HG03521 (cell line): ENCODE results near the gene GNAL.
A peak's percentile ranks its signal among the peaks of the same experiment; 100 is the strongest.

Source experiments
- ATAC-seq: cut with Tn5 transposase; IDR thresholded peaks from one replicate; pipeline ENCODE4 v1.9.1; 2021; ENCODE audit warnings: mild to moderate bottlenecking, moderate library complexity; ENCODE audit not compliant: unreplicated experiment

GNAL gene

GRCh38 chr18:11719050-11719449 is 30.0 kb downstream of the GNAL start:
- no peak for ATAC-seq

DNA sequence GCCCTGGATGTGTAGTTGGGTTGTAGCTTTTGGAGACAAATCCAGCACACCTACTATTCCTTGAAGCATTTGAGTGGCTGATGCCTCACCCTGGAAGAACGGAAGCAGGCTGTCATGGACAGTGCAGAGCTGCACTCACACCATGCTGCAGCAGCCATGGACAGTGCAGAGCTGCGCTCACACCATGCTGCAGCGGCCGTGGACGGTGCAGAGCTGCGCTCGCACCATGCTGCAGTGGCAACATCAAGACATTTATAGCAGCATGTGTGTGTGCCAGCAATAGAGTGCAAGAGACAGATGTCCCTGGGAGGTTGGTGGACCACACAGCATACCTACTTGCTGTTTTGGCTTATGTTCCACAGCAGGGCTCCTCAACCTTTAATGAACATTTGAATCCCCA is 30.6 kb downstream of the GNAL start:
- no peak for ATAC-seq

- no peak for ATAC-seq
Measured at GRCh38 chr18:11721720-11722119, 32.7 kb downstream of the GNAL start.

DNA sequence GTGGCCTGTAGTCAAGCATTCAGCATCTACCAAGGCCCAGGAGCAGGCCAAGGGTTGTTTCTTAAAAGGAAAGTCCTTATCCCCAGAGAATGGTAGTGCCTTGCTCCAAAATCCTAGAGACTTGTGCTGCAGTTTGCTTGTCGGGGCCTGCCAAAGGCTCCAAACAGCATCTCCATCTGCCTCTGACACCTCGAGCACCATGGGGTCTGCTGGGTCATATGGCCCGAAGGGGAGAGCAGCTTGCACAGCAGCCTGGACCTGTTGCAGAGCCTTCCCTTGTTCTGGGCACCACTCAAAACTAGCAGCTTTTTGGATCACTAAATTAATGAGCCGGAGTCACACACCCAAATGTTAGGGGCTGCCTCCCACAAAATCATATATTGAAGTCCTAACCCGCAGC is 35.7 kb downstream of the GNAL start:
- no peak for ATAC-seq

DNA sequence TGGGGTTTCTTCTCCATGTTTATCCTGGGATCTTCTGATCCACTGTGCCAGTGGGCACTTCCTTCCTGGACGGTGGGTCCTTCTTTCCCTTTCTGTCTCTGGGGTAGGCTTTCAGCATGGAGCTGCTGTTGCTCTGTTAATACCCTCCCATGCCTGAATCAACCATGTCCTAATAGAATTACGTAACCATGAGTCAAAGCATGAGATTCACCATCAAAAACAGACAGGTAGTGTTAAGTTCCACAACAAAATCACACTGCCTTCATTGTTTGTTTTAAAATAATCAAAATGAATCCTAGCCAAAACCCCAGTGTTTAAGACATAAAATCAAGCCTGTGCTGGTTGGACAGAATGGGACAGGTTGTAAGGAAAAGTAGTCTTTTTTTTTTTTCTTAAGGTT is 37.5 kb downstream of the GNAL start:
- ATAC-seq = no peak

DNA sequence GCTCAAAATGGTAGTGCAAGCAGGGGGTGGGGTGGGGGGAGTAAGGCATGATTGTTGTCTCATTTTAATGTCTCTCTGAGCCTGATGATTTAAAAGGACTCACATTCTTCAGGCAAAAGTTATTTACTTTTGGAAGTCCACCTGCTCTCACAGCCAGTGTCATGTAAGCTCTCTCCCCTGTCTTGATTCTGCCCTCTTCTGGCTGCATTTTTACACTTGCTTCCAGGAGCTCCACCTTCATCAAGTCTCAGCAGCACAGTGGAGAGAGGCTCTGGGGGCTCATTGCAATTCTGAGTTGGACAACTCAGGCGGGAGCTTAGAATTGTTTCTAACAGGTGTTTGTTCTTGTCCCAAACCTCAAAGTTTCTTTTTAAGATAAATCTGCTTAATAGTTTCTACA is 39.2 kb downstream of the GNAL start:
- ATAC-seq = no peak

GRCh38 chr18:11729556-11729955 is 40.5 kb downstream of the GNAL start:
- no peak for ATAC-seq

DNA sequence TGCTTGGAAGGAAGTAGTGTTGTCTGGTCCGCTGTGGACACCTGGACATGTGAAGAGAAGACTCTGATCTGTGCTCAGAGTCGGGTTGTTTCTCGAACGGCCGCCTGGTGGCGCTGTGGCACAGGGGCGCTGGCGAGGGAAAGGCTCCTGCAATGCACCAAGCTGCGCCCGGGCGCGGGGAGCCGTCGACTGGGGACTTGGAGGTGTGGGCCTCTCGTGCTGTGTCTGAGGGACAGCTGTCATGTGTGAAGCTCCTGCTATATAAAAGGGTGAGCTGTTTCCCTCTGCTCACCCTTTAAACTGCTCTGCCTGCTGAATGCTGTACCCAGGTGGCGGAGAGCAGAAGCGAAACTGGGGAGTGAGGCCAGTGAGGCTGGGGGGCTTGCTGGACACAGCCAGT is 44.0 kb downstream of the GNAL start:
- ATAC-seq = peak; percentile 77

DNA sequence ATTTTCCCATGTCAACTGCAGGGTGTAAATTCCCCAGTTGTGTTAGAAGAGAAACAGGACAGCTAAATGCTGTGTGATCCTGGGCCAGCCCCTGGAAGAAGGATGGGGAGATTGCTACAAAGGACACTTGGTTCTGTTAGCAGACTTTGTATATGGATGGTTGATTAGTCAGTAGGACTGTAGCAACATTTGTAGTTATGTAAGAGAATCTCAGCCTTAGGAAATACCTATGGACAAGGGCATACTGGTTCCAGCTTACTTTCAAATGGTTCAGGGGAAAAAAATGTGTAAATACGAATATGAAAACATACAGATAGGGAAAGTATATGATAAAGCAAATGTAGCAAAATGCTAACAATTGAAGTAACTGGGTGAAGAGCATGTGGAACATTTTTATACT is 47.6 kb downstream of the GNAL start:
- ATAC-seq = no peak

DNA sequence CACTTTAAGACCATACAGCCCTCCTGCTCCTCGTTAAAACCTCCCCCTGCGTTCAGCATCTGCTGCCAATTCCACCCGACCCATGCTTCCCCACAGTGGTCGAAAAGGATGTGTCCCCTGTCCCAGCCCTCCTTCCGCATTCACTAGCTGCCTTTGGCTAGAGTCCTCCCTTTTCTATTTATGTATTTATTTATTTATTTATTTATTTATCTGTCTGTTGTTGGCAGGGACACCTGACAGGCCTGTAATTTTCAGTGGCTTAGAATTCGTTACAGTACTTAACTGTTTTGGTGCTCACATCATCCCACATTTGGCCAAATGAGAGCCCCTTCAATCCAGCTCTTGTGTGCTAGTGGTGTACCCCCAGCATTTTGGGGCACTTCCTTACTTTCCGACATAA is 50.8 kb downstream of the GNAL start:
- no peak for ATAC-seq

DNA sequence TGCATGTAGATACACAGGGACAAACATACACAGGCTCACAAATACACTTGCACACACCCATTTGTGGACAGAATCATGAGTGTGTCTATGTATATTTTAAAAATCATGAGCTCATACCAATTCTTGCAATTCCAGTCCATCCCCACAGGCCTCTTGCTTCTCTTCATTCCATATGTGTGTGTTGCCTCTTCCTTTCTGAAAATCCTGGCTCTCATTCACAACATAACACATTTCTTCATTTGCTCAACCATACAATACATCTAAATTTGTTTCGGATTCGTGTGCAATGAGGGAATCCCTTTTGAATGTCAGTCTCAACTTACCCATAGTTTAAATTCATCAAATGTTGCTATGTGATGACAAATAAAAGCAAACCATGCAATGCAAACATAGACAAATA is 51.4 kb downstream of the GNAL start:
- no peak for ATAC-seq

DNA sequence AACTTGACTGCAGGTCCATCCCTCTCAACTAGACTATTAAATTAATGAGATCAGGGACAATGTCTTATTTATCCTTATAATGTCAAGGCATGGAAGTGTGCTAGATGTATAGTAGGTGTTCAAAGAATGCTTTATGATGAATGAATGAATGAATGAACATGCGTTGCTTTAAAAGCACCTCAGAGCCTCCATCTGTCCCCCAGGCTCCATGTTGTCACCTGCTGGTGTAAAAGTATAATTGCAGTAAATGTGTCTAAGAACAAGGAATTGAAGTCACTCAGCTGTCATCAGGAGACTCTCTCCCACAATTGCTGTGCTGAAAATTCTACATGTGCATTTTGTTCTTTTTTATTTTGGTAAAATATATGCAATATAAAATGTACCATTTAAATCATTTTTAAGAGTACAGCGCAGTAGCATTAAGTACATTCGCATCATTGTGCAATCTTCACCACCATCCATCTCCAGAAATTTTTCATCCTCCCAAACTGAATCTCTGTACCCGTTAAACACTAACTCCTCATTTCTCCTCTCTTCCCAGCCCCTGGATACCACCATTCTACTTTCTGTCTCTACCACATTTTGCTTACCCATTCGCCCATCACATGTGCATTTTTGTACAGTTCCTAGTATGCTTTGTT is 52.6 kb downstream of the GNAL start:
- no peak for ATAC-seq

- no peak for ATAC-seq
Measured at GRCh38 chr18:11745521-11745920, 56.5 kb downstream of the GNAL start.

- no peak for ATAC-seq
Measured at GRCh38 chr18:11747286-11747685, 58.2 kb downstream of the GNAL start.

DNA sequence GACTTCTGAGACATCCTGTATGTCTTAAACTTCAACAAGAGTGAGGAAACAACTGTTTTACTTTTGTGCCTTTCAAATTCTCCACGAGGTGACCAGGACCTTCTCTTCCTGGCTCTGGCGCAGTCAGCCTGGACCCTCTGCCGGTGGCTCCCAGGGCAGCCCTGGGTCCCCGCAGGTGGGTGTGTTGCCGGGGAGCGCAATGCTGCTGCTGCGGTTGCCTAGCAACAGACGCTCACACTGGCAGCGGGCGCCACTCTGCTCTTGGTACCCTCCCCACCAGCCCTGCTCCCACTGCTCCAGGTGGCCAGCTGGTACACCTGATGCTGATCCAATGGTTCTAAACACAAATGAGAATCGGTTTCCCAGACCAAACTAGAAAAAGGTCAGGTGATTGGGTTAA is 58.7 kb downstream of the GNAL start:
- no peak for ATAC-seq

DNA sequence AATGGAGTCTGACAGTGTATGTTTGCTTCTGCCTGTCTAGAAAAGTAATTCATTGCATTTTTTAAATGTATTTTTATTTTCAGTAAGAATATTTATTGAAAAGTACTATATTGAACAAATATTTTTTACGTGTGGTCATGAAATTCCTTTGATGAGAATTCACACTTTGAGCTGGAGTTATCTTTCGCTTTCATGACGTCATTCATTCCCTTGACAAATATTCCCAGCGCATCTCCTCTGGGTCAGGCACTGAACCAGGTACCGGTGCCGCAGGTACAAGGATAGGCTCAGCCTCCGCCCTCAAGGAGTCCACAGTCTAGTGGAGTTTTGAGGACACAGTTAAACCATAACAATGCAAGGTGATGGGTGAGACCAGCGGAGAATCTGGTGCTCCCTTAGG is 60.2 kb downstream of the GNAL start:
- ATAC-seq = no peak

DNA sequence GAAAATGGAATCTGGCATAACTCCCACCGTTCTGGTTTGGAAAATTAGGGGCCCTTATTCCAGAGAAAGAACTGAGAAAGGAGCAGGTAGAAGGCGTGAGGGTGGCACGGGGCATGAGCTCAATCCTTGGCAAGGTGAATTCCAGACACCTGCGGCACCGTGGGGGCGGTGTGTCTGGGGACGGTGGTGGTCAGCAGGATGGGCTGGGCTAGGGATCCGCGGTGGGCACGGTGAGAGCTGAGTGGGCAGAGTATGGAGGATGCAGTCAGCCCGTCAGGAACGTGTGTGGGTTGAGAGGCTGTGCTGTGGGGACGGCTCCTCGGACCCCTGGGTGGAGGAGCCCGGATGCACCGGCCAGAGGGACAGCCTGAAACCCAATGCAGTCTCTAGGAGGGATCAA is 61.1 kb downstream of the GNAL start:
- ATAC-seq = no peak

GRCh38 chr18:11750581-11751310 is 61.7 kb downstream of the GNAL start:
- no peak for ATAC-seq

DNA sequence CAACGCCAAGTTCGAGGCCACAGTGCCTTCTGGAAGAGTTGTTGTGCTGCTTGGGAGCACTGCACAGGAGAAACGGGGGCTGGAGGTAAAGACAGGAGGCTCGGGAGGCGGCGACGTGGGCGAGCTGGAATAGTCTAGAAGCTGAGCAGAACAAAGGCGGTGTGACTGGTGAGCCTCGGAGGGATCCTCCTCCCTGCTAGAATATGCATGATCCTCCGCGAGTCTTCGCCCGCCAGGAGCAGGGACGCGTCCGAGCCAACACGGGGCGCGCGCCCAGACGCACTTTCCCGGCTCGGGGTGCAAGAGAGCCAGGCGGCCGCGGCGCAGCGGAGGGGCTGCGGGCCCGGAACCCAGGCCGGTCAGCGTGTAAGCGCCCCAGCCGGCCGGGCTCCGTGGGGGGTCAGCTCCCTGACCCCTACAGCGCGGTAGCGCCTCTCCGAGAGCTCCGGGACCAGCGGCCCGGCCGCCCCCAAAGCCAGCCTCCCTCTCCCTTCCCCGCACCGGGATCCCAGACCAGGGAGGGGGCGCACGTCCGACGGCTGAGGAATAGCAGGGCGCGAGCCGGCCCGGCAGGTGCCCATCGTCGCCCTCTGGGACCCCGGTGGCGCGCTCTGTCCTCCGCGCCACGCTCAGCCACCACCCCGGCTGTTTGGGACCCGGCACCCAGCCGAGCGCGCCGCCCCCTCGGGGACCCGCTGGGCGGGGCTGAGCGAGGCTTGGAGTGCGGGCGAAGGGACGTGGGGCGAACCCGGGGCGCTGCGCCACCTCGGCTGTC is 62.5 kb downstream of the GNAL start:
- no peak for ATAC-seq

- no peak for ATAC-seq
Measured at GRCh38 chr18:11752116-11752911, 63.2 kb downstream of the GNAL start.

DNA sequence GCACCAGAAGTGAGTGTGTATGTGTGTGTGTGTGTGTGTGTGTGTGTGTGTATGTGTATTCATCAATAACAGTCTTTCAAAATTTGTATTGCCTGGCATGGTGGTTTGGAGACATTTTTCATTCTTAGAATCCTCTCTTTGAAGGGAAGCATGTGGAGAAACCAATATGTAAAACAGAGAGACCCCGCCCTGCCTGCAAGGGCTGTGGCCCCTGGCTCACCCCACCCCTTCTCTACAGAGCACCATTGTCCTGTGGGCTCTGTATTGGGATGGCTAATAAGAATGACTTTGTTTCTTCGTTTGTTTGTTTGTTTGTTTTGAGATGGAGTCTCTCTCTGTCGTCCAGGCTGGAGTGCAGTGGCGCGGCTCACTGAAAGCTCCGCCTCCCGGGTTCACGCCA is 65.9 kb downstream of the GNAL start:
- ATAC-seq = no peak
